ENCODE data around the gene FAM3C.

Gene FAM3C

DNA sequence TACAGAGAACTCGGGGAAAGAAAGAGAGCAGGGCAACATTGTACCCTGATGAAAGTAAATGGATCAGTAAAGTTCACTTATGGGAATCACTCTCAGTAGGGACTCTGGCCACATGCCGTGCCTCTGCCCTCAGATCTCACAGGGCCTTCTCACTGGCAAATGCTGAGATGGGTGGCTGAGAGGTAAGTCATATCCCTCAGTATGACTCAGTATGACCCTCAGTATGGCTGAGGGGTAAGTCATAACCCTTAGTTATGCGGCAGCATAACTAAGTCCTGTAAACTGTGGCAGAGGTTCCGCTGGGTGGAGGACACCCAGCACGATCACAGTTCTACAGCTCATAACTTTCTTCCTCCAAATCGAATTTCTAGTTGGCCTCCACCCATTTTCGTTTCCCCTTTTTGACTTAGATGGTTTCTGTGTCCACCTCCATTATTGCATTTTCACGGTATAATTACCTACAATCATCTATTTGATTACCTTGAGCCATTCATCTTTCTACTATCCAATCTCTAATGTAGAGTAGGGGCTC lies 93.8 kb downstream of the FAM3C start:
- TF ChIP-seq, protein P1, sequence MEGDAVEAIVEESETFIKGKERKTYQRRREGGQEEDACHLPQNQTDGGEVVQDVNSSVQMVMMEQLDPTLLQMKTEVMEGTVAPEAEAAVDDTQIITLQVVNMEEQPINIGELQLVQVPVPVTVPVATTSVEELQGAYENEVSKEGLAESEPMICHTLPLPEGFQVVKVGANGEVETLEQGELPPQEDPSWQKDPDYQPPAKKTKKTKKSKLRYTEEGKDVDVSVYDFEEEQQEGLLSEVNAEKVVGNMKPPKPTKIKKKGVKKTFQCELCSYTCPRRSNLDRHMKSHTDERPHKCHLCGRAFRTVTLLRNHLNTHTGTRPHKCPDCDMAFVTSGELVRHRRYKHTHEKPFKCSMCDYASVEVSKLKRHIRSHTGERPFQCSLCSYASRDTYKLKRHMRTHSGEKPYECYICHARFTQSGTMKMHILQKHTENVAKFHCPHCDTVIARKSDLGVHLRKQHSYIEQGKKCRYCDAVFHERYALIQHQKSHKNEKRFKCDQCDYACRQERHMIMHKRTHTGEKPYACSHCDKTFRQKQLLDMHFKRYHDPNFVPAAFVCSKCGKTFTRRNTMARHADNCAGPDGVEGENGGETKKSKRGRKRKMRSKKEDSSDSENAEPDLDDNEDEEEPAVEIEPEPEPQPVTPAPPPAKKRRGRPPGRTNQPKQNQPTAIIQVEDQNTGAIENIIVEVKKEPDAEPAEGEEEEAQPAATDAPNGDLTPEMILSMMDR (IDR thresholded peaks at IDR 0.05; ENCODE audit: unreplicated experiment in 3 of 3), result no peak
- Mint-ChIP-seq H3K36me3 (ENCODE audit: low read depth) (no peaks in the 10 kb centered on the region), H3K27me3 (ENCODE audit: low read depth) (no peaks in the 10 kb centered on the region), H3K4me1 (peaks cover 44% of the 10 kb centered on the region), H3K27ac (peak overlapping the region in 1 of 3 experiments; percentile 8), H3K4me3 (no peak overlapping the region), H3K9me3 (no peaks in the 10 kb centered on the region)

DNA sequence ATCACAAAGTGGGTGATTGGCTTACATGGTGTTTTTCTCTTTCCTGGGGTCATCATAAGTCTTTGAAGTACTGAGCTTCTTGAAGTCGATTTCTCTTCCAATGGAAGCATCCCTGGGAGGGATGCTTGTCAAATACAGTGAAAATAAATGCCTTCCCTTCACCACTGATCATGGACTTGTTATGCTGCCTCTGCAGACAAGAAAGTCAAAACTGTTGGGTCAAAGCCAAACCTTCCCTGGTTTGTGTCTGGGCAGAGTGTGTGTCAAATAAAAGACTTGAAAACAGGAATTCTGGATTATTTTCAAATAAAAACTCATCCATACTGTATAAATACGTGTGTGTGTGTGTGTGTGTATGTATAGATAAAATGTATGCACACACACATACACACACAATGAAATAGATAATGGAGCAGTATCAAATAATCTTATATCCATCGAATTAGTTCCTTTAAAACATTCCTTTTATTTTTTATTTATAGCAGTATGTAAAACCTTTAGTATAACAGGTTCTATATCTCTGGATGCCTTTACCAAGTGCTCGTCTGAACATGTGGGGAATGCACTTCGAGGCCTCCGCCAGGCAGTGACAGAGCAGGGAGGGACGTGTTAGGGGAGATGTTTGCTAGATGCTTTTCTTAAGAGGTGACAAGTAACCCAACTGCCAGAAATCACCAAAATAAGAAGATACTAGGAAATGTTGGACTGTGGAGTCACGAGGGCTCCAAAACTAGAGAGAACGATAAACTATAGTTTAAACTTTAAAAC lies 94.5 kb downstream of the FAM3C start:
- Mint-ChIP-seq H3K27ac (peak overlapping the region in 2 of 3 experiments; percentile 8 to 36), H3K4me1 (peaks cover 38% of the 10 kb centered on the region), H3K9me3 (no peaks in the 10 kb centered on the region), H3K27me3 (ENCODE audit: low read depth) (no peaks in the 10 kb centered on the region), H3K4me3 (no peak overlapping the region), H3K36me3 (ENCODE audit: low read depth) (no peaks in the 10 kb centered on the region)
- TF ChIP-seq, protein P1 (IDR thresholded peaks at IDR 0.05; ENCODE audit: unreplicated experiment in 3 of 3), result no peak

DNA sequence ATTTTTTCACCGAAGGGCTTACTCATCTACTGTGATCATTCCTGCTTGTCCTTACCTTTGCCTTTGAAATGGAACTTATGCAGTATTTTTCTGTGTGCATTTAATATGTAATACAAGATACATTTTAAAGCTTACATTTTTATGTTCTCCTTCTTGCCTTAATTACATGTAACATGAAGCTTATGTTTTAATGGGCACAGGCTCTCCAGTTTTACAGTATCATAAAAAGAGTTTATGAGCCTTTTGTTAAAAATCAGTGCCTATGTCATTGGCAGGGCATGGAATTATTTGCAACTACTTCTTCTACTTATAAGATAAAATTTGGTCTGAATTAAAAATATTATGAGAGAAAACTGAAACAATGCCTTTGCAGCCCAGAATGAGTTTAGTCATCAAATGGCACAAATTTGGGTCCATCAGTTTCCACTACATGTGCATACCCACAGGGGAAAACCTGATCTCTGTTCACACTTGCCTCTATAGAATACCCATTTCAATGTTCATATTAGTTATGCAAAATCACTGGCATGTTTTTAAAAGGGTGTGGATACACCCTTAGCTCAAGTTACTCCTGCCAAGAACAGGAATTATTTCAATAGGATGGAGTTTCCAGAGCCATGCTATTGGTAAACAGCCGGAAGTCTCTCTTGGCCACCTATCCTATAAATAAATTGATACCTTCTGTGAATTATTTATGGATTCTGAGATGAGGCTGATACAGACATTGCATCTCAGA lies 95.3 kb downstream of the FAM3C start:
- Mint-ChIP-seq H3K36me3 (ENCODE audit: low read depth) (no peaks in the 10 kb centered on the region), H3K4me3 (no peak overlapping the region), H3K4me1 (peaks cover 35% of the 10 kb centered on the region), H3K9me3 (no peaks in the 10 kb centered on the region), H3K27me3 (ENCODE audit: low read depth) (no peaks in the 10 kb centered on the region), H3K27ac (no peak overlapping the region)
- TF ChIP-seq, protein P1 (IDR thresholded peaks at IDR 0.05; ENCODE audit: unreplicated experiment in 3 of 3), result no peak
